GM19035 (cell line): Measurements from ENCODE around the gene SUPT3H.

Experiments
- ATAC-seq: cut with Tn5 transposase; IDR thresholded peaks from one replicate; pipeline ENCODE4 v1.9.1; 2021; ENCODE audit not compliant: unreplicated experiment

SUPT3H gene

GRCh38 chr6:44805238-44805846 is 572.4 kb downstream of the SUPT3H start:
- no peak for ATAC-seq

GRCh38 chr6:44804546-44805159 is 573.1 kb downstream of the SUPT3H start:
- ATAC-seq, result no peak

- no peak for ATAC-seq
Observed at GRCh38 chr6:44804016-44804415, 573.7 kb downstream of the SUPT3H start.

- ATAC-seq, result no peak
Observed at GRCh38 chr6:44800784-44801592, 576.7 kb downstream of the SUPT3H start.

- ATAC-seq, result no peak
Observed at GRCh38 chr6:44800171-44800783, 577.5 kb downstream of the SUPT3H start.

- no peak for ATAC-seq
Observed at GRCh38 chr6:44797746-44798145, 580.0 kb downstream of the SUPT3H start.

GRCh38 chr6:44795326-44795725 is 582.4 kb downstream of the SUPT3H start:
- ATAC-seq, result no peak

GRCh38 chr6:44789806-44790205 is 587.9 kb downstream of the SUPT3H start:
- ATAC-seq, result no peak

GRCh38 chr6:44789061-44789460 is 588.7 kb downstream of the SUPT3H start:
- ATAC-seq, result no peak

- no peak for ATAC-seq
Observed at GRCh38 chr6:44788387-44788981, 589.2 kb downstream of the SUPT3H start.

GRCh38 chr6:44787254-44787834 is 590.4 kb downstream of the SUPT3H start:
- no peak for ATAC-seq

- ATAC-seq, result no peak
Observed at GRCh38 chr6:44785130-44785529, 592.6 kb downstream of the SUPT3H start.

- no peak for ATAC-seq
Observed at GRCh38 chr6:44784195-44784594, 593.5 kb downstream of the SUPT3H start.

GRCh38 chr6:44782892-44783291 is 594.8 kb downstream of the SUPT3H start:
- ATAC-seq, result no peak

GRCh38 chr6:44781912-44782597 is 595.7 kb downstream of the SUPT3H start:
- ATAC-seq, result no peak

- ATAC-seq, result no peak
Observed at GRCh38 chr6:44780161-44780560, 597.6 kb downstream of the SUPT3H start.

GRCh38 chr6:44779130-44779826 is 598.5 kb downstream of the SUPT3H start:
- no peak for ATAC-seq
